NCI-H1930 (cell line): Measurements from ENCODE around the gene LRRC46.

Experiments used
- DNase-seq, 2 experiments: peaks; one replicate each; lab custom pipeline; 2025; lab: John Stamatoyannopoulos, UW

LRRC46 gene

GRCh38 chr17:47831003-47831933 is at the start of gene LRRC46, which contains the start of gene MRPL10:
Gene LRRC46, plus strand, starts transcription at chr17:47831670. Its CDS starts 320 bp downstream, at chr17:47831990.
Gene MRPL10, minus strand, starts transcription at chr17:47831541. Its CDS starts 30 bp downstream, at chr17:47831511.
- peak; percentile 87 to 94 for DNase-seq

GRCh38 chr17:47785538-47786123 is 45.8 kb upstream of the LRRC46 start:
- no peak for DNase-seq

GRCh38 chr17:47789611-47790561 is 41.6 kb upstream of the LRRC46 start:
- DNase-seq: peak; percentile 47 to 62

- no peak for DNase-seq
These were observed 40.4 kb upstream of the LRRC46 start for GRCh38 chr17:47791025-47791424.

GRCh38 chr17:47792457-47792856 is 39.0 kb upstream of the LRRC46 start:
- DNase-seq: no peak

- DNase-seq: no peak
These were observed 38.5 kb upstream of the LRRC46 start for GRCh38 chr17:47792979-47793378.

- DNase-seq: no peak
These were observed 33.7 kb upstream of the LRRC46 start for GRCh38 chr17:47797797-47798196.

GRCh38 chr17:47800686-47801085 is 30.8 kb upstream of the LRRC46 start:
- no peak for DNase-seq

- DNase-seq: no peak
These were observed 30.2 kb upstream of the LRRC46 start for GRCh38 chr17:47801176-47801765.

- DNase-seq: no peak
These were observed 29.6 kb upstream of the LRRC46 start for GRCh38 chr17:47801906-47802305.

- DNase-seq: peak; percentile 21 to 36
These were observed 29.0 kb upstream of the LRRC46 start for GRCh38 chr17:47802341-47803022.

- DNase-seq: no peak
These were observed 28.3 kb upstream of the LRRC46 start for GRCh38 chr17:47803201-47803600.

- DNase-seq: no peak
These were observed 27.7 kb upstream of the LRRC46 start for GRCh38 chr17:47803751-47804150.

GRCh38 chr17:47804461-47804860 is 27.0 kb upstream of the LRRC46 start:
- no peak for DNase-seq

GRCh38 chr17:47806026-47806912 is 25.2 kb upstream of the LRRC46 start:
- DNase-seq: no peak

GRCh38 chr17:47806913-47807255 is 24.6 kb upstream of the LRRC46 start:
- no peak for DNase-seq

- DNase-seq: no peak
These were observed 24.0 kb upstream of the LRRC46 start for GRCh38 chr17:47807421-47807820.

GRCh38 chr17:47808036-47808829 is 23.2 kb upstream of the LRRC46 start:
- no peak for DNase-seq

GRCh38 chr17:47808830-47809480 is 22.5 kb upstream of the LRRC46 start:
- no peak for DNase-seq
